Measurements from ENCODE around the gene TMEM45B.
"Not testable (repeated sequence)": the region's sequence is repeated elsewhere in the genome, so short reads cannot be mapped to it uniquely, and the experiment has no call there.

TMEM45B gene

DNA sequence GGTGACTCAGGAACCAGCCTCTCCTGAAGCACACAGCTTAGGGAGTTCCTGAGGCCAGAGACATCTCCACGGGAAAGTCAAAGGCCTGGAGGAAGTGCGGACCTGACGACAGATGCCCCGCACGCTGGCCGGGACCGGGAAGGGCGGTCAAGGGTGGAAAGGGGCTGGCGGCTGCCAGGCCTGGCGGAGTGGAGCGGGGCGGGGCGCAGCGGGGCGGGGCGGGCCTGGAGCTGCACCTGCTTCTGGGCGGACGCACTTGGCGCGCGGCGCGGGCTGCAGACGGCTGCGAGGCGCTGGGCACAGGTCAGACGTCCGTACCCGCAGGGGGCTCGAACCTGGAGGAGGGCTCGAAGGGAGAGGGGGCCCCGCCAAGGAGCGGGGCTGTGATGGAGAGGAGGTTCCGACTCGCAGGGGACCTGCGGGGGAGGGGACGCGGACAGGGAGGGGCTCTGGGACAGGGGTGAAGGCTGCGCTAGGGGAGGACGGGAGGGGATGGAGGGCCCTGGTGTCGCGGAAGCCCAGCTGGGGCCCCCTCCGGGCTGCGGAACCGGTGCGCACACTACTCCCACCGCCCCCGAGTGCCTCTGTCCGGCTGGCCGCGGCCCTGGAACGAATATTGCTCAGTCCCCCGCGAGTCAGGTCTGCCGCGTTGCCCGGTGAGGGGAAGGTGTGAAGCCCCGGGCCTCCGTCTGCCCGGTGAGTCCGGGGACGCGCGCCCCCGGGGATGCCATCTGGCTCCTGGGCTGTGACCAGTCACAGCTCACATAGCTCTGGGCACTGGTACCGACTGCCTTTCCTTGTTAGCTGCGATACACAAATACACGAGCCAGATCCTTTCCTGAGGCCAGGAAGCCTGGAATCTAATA lies at the start of gene TMEM45B:
TMEM45B (plus strand) TSS at position 253 of the 866 bp plus-strand sequence. CDS start 36,635 bp downstream, outside the sequence.
- DNase-seq, result no peak

DNA sequence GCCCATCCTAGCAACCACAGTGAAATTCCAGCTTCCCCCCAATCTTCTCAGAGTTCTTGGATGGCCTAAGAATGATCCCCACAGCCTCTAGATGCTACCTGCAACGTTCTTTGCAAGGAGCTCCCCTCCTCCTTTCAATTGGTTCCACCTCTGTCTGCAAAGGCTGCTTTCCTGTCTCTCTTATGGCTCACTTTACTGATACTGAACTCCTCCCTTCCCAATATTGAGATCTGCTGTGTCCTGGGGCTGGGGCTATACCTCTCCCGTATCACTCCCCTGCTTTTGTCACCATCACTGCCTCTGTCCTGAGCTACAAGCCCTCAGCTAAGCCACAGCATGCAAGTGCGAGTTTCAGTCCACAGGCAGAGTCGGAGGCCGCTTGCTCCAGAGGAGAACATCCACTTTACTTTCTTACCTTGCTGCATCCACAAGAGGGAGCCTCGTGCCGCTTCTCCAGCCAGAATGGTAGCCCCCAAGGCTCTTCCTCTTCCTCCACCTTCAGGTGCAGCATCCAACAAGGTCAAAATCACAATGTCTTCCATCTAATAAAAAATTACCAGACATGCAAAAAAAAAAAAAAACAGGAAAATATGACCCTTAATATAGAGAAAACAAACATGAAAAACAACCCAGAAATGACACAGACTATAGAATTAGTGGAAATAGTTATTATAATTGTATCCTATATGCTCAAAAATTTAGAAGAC lies 48.6 kb upstream of the TMEM45B start:
- DNase-seq, result peak; percentile 54

DNA sequence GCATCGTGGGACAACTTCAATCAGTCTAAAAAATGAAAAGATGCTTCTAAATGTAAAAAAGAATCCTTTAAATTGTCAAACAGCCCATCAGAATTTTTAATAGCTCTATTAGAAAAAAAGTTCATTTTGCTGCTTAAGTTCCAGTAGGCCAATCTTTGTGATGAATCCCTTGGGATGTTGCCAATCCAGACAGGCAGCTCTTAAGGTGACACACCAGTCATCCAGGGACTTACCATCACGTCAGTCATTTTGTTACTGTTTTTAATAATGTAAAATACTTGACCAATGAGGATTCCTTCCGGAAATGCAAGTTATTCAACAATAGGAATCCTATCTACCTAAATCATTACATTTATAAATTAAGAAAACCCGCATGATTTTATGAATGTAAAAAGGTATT lies 47.8 kb upstream of the TMEM45B start:
- no peak for DNase-seq

DNA sequence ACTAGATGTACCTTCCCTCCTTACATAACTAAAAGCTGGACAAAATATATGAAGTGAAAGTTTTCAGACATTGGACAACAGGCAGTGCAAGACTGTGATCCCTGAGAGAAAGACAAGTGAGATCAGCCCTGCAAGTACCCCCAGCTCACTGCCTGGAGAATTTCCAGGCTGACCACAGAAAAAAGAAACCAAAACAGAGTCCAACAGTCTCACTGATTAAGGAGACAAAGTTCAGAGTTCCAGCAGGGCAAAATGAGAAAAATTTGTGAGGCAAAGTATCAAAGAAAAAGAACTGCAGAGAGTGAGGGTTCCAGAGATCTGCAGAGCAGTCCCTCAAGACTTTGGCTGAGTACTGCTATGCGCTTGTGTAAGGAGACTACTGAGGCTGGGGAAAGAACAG lies 47.3 kb upstream of the TMEM45B start:
- DNase-seq, result no peak

DNA sequence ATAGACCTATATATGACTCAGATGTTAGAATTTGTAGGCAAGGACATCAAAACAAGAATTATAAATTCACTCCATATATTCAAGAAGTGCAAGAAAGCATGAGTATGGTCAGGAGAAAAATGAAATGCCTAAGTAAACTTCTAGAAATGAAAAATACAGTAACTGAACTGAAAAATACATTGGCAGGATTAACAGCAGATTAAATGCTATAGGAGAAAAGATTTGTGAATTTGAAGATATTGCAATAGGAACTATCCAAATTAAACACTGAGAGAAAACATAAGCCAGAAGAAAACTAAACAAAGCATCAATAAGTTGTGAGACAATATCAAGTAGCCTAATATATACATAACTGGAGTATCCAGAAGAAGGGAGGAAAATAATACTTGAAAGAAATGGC lies 46.6 kb upstream of the TMEM45B start:
- no peak for DNase-seq

DNA sequence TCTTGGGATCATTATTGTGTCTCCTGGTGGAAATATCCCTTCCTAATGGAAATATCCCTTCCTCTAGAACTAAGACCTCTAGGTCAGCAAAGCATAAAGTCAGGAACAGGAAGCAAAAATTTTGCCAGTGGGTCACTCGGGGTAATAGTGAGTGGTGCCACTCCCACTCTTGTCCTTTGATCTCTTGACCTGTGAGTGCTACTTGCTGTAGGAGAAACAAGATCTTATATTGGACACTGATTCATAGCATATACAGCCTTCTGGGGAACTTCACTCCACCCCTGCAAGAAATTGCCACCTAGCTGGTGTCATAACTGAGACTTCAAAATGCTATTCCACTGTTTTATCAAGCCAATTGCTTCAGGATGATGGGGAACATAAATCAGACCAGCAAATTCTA lies 44.7 kb upstream of the TMEM45B start:
- DNase-seq, result no peak

DNA sequence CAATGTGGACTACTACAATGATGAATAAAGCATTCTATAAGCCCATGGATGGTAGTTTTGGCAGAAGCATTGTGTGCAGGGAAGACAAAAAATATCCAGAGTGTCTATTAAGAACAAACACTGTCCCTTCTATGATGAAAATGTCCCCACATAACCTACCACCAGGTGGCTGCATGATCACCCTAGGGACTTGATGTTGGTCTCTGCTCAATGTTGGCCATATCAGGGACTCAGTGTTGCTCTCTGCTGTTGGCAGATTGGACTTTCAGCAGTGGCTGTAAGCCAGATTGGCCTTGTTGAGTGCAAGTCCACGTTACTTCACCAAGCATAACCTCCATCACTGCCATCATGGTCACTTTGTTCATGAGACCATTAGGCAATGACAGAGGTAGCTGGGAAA lies 44.2 kb upstream of the TMEM45B start:
- DNase-seq, result peak; percentile 36

DNA sequence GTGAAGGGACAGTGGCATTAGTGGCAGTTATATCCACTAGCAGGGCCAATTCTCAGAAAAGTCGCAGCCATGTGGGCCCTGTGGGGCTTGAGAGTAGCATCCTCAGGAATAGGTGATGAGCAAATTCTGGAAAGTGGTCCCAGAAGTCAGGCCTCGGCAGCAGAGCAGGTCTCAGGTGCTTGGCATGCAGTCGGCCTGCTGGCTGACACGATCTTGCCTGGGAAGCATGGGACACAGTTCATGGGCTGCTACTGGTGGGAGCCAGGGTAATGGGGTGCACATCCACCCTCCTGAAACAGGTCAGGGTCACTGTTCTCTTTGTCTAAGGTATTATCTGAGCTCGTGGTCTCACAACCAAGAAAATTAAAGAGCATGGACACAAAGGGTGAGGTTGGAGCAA lies 36.8 kb upstream of the TMEM45B start:
- no peak for DNase-seq

DNA sequence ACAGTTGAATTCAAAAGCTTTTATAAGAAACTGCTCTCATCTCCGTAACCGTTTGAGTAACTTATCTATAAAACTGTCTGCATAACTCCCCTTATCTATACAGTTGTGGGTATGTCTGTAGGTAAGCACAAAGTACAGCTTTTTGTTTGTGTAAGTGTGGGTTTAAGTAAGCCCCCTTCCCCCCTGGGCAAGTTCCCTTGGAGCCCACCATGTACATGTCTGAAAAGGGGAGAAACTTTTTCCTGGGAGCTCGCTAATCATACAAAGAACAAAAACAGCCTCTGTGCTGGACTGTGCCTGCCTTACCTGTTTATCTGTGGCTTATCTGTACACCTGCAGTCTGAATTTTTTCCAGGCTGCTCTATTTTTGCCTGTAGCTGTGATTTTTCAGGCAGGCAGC lies 36.3 kb upstream of the TMEM45B start:
- DNase-seq, result no peak

DNA sequence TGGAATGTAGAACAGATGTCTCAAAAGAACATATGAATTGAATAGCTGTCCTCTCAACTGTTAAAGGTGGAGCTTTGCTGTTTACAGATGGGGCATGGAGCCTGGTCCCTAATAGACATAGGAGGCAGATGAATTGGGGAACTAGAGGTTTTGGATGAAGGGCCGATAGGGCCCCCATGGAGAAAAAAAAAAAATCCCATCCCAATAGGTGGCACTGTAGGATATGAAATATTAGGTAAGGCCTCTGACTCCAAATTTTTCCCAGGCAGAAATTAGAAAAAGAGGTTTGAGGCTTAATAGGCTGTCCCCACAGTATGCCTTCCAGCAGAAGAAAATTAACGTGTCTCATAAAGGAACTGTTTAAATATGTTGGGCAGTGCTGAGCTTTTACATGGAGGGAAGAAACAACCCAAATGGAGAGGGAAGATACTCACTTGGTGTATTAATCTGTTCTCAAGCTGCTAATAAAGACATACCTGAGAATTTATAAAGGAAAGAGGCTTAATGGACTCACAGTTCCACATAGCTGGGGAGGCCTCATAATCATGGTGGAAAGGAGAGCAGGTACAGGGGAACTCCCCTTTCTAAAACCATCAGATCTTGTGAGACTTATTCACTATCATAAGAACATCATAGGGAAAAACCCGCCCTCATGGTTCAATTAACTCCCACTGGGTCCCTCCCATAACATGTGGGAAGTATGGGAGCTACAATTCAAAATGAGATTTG lies 30.1 kb upstream of the TMEM45B start:
- DNase-seq, result peak; percentile 58

DNA sequence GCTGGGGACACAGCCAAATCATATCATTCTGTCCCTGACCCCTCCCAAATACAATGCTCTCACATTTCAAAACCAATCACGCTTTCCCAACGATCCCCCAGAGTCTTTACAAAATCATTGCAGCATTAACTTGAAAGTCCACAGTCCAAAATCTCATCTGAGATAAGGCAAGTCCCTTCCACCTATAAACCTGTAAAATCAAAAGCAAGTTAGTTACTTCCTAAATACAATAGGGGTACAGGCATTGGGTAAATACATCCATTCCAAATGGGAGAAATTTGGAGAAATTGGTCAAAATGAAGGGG lies 29.6 kb upstream of the TMEM45B start:
- DNase-seq, result not testable (repeated sequence)

DNA sequence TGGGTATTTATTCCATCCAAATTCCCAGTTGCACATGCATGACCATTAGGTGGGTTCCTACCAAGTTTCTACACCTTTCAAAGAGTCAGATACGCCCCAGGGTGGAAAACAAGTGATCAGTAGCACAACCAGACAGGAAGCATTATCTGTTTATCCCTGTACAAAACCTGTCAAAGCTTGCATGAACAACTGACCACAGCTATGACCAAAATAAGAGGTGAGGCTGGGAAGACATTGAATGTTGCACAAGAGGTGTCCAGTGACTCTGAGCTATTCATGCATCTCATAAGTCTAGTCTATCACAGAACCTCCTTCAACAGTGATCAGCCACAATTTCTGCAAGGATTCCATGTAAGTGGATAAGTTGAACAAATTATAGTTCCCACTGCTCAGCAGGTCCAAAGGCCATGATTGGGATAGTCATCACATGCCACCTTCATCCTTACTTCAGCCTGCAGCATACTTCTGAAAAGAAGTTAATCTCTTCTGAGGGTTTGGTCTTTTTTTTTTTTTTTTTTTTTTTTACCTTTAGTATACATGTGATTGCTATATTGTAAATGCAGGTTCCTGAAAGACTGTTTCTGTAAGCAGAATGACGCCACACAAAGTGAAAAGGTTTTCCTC lies 28.0 kb upstream of the TMEM45B start:
- no peak for DNase-seq

DNA sequence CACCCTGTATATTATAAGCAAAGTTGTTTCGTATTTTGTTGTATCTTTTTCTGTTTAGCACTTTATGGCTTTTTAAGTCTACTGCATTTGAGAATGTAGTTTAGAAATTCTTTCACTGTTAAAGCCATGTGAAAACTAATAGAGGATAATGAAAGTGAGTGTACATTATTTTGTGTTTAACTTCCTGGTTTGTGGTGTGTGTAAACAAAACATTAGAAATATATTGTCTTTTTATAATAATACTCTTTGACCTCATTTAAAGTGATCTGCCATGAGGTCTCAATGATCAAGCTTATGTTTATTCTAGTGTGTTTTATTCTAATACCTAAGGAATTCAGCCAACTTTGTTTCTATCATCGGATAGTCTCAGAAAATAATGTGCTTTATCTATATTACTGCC lies 27.4 kb upstream of the TMEM45B start:
- DNase-seq, result no peak

DNA sequence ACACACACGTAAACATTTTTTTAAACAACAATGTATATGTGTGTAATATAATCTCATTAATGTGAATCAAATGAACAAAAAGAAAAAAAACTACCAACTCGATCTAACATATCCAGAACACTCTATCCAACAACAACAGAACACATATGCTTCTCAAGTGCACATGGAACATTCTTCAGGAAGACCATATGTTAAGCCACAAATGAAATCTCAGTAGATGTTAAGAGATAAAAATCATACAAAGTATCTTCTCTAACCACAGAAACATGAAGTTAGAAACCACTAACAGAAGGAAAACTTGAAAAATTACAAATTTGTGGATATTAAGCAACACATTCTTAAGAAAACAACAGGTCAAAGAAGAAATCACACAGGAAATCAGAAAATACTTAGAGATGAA lies 25.5 kb upstream of the TMEM45B start:
- DNase-seq, result no peak

DNA sequence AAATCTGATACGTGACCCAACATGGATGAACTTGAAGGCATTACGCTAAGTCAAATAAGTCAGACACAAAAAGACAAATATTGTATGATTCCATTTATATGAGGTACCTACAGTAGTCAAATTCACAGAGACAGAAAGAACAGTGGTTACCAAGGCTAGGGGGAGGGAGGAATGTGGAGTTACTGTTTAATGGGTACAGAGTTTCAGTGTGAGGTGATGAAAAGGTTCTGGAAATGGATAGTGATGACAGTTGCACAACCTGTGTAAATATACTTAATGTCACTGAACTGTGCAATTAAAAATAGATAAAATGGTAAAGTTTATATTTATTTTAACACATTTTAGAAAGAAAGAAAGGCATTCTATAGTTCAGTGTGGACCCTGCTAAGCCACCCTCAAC lies 24.1 kb upstream of the TMEM45B start:
- DNase-seq, result no peak

DNA sequence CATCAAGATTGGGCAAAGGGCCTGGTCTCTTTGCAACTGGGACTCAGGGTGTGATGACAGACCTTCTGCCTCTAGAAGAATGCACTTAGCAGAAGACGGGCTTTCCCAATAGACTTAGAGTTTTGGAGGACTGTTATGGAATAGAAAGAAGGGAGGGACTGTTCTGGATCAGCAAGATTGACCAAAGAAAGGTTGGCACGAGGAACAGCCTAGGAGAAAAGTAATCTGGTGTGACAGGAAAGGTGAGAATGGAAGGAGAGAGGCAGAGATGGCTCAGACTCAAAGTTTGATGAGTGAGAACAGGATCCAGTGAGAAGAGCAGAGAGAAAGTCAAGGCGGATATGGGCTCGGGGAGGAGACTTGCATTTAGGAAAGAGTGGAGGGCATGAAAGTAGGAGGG lies 23.0 kb upstream of the TMEM45B start:
- DNase-seq, result no peak

DNA sequence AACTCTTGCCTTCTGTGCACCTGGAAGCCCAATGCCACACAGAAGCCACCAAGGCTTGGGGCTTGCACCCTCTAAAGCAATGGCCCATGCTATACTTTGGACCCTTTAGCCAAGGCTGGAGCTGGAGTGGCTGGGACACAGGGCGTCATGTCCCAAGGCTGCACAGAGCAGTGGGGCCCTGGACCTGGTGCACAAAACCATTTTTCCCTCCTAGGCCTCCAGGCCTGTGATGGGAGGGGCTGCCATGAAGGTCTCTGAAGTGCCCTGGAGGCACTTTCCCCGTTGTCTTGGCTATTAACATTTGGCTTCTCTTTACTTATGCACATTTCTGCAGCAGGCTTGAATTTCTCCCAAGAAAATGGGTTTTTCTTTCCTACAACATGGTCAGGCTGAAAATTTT lies 20.6 kb upstream of the TMEM45B start:
- no peak for DNase-seq

DNA sequence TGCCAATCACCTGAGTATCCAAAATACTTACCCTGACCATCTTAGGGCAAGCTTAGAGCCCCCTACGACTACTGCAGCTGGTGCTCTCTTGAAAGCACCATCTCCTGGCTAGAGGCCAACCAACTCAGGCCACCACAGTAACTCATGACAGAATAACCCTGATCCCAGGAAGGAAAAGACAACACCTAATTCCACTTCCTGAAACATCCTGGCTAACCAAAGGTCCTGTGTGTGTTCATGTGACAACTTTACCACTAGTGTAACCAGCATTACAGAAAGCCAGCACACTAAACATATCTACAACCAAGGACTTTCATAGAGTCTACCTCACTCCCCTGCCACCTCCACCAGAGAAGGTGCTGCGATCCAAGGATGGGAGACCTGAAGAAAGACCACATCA lies 17.4 kb upstream of the TMEM45B start:
- no peak for DNase-seq

DNA sequence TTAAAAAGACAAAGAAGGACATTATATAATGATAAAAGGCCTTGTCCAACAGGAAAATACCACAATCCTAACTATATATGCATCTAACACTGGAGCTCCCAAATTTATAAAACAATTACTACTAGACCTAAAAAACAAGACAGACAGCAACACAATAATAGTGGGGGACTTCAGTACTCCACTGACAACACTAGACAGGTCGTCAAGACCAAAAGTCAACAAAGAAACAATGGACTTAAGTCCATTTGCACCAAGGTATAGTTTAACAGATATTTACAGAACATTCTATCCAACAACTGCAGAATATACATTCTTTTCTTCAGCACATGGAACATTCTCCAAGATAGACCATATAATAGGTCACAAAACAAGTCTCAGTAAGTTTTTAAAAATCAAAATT lies 15.5 kb upstream of the TMEM45B start:
- DNase-seq, result not testable (repeated sequence)

DNA sequence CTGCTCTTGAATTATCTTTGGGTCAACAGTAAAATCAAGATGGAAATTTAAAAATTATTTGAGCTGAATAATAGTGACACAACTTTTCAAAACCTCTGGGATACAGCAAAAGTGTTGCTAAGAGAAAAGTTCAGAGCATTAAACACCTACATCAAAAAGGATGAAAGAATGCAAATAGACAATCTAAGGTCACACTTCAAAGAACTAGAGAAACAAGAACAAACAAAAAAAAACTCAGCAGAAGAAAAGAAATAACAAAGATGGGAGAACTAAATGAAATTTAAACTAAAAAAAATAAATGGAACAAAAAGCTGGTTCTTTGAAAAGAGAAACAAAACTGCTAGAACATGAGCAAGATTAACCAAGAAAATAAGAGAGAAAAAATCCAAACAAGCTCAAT lies 15.0 kb upstream of the TMEM45B start:
- no peak for DNase-seq

DNA sequence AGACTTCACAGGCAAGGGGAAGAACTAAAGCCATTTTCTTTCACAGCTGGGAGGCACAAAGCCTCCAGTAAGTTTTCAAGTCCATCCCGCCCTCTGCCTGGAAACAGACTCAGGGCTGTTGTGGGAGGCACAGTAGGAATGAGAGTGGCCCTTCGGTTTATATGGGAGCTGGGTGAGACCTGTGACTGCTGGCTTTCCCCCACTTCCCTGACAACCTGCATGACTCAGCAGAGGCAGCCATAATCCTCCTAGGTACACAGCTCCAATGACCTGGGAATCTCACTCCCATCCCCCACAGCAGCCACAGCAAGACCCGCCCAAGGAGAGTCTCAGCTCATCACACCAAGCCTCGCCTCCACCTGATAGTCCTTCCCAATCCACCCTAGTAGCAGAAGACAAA lies 12.1 kb upstream of the TMEM45B start:
- no peak for DNase-seq

DNA sequence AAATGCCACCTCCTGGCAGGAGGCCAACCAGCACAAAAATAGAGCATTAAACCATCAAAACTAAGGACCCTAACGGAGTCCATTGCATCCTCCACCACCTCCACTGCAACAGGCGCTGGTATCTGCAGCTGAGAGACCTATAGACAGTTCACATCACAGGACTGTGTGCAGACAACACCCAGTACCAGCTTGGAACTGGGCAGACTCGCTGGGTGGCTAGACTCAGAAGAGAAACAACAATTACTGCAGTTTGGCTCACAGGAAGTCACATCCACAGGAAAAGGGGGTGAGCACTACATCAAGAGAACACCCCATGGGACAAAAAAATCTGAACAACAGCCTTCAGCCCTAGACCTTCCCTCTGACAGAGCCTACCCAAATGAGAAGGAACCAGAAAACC lies 11.6 kb upstream of the TMEM45B start:
- no peak for DNase-seq

DNA sequence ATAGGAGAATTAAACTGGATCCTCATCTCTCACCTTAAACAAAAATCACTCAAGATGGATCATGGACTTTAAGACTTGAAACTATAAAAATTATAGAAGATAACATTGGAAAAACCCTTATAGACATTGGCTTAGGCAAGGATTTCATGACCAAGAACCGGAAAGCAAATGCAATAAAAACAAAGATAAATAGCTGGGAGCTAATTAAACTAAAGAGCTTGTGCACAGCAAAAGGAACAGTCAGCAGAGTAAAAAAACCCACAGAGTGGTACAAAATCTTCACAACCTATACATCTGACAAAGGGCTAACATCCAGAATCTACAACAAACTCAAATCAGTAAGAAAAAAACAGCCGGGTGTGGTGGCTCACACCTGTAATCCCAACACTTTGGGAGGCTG lies 7.4 kb upstream of the TMEM45B start:
- DNase-seq, result not testable (repeated sequence)
